ENCODE results near the gene ARHGAP28.

The ARHGAP28 gene

DNA sequence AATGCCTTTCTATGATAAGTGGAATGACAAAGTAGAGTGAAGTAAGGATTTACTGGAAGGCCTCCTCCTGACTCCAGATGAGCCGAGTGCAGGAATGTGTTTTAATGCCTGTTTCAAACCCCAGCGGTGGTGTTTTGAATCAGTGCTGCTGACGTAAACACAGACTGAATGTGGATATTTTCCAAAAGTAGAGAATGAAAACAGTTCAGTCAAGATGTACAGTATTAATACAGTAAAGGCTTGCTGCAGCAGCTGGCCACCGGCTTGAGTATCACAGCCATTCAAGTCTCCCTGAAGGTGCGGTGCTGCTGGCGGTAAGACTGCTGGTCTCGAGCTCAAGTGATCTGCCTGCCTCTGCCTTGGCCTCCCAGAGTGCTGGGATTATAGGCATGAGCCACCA is 46.7 kb downstream of the ARHGAP28 start:
- Histone ChIP-seq H3K27me3 (ENCODE audit: control insufficient read depth, low read length) (no peaks in the 10 kb centered on the region), H3K4me1 (ENCODE audit: control insufficient read depth, low read length) (no peaks in the 10 kb centered on the region), H3K4me3 (ENCODE audit: low read length) (no peak overlapping the region), H3K27ac (ENCODE audit: low read depth, low read length) (no peak overlapping the region), H3F3A (ENCODE audit: control insufficient read depth, insufficient read depth) (no peaks in the 10 kb centered on the region), H3K79me2 (ENCODE audit: control insufficient read depth, low read length) (no peaks in the 10 kb centered on the region), H3K9me2 (replicated peaks; ENCODE audit: control insufficient read depth, low read length) (no peaks in the 10 kb centered on the region), H3K36me3 (ENCODE audit: control insufficient read depth, low read length) (no peaks in the 10 kb centered on the region), H4K20me1 (ENCODE audit: control insufficient read depth, insufficient read depth, low read depth, low read length) (no peaks in the 10 kb centered on the region), H3K9me3 (ENCODE audit: control insufficient read depth, insufficient read depth, low read length) (no peaks in the 10 kb centered on the region; the same call in 1 of the 2 replicates), H3K4me2 (ENCODE audit: low read length) (no peak overlapping the region)
- TF ChIP-seq CTCF (IDR thresholded peaks at IDR 0.05; ENCODE audit: low read depth, low read length, poor library complexity, severe bottlenecking) (no peak), EZH2phosphoT487 (IDR thresholded peaks at IDR 0.05; ENCODE audit: borderline replicate concordance, low read length) (no peak)

- H3K79me2 ChIP-seq (ENCODE audit: control insufficient read depth, low read length): no peaks in the 10 kb centered on the region
- H3K4me1 ChIP-seq (ENCODE audit: control insufficient read depth, low read length): no peaks in the 10 kb centered on the region
- no peaks in the 10 kb centered on the region for H3K36me3 ChIP-seq (ENCODE audit: control insufficient read depth, low read length)
- no peaks in the 10 kb centered on the region for H4K20me1 ChIP-seq (ENCODE audit: control insufficient read depth, insufficient read depth, low read depth, low read length)
- no peaks in the 10 kb centered on the region for H3F3A ChIP-seq (ENCODE audit: control insufficient read depth, insufficient read depth)
- H3K4me2 ChIP-seq (ENCODE audit: low read length): no peak overlapping the region
- H3K9me2 ChIP-seq (replicated peaks; ENCODE audit: control insufficient read depth, low read length): no peaks in the 10 kb centered on the region
- no peak overlapping the region for H3K27ac ChIP-seq (ENCODE audit: low read depth, low read length)
- H3K27me3 ChIP-seq (ENCODE audit: control insufficient read depth, low read length): no peaks in the 10 kb centered on the region
- H3K4me3 ChIP-seq (ENCODE audit: low read length): no peak overlapping the region
- no peaks in the 10 kb centered on the region; the same call in 1 of the 2 replicates for H3K9me3 ChIP-seq (ENCODE audit: control insufficient read depth, insufficient read depth, low read length)
- TF ChIP-seq CTCF (IDR thresholded peaks at IDR 0.05; ENCODE audit: low read depth, low read length, poor library complexity, severe bottlenecking) (no peak), EZH2phosphoT487 (IDR thresholded peaks at IDR 0.05; ENCODE audit: borderline replicate concordance, low read length) (no peak)
Observed at GRCh38 chr18:6777509-6777908, 48.0 kb downstream of the ARHGAP28 start.

DNA sequence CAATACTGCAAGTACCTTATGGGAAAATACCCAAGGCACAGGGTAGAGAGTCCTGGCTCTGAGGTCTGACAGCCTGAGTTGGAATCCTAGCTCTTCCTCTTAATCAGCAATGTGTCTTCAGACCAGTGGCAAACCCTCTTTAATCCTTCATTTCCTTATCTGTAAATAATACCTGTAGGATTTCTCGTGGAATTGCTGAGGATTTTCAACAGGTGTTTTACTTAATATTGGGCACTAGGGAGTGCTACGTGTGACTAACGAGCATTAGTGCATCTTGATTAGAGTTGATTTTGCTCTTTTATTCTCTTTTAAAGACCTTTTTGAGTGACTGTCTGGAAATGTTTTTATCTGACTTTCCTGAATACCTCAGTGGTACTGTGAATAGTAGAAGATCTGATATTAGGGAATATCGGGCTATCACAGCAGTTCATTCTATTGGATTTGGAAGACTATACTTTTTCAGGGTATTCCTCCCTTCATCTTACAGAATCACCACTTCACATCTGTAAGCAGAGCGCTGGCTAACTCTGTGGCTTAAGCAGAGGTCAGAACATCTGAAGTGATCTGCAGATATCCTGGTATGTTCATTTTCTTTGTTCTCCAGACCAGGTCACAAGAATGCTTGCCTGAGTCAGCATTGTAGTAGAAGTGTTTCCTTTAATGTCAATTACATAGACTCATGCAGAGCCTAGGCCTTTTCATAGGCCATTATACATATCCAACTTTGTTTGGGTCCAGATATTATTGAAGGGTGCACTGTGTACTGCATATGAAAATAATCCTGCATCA is 49.1 kb downstream of the ARHGAP28 start:
- Histone ChIP-seq H3K27ac (ENCODE audit: low read depth, low read length) (no peak overlapping the region), H3K4me1 (ENCODE audit: control insufficient read depth, low read length) (no peaks in the 10 kb centered on the region), H4K20me1 (ENCODE audit: control insufficient read depth, insufficient read depth, low read depth, low read length) (no peaks in the 10 kb centered on the region), H3K79me2 (ENCODE audit: control insufficient read depth, low read length) (no peaks in the 10 kb centered on the region), H3K27me3 (ENCODE audit: control insufficient read depth, low read length) (no peaks in the 10 kb centered on the region), H3K4me2 (ENCODE audit: low read length) (no peak overlapping the region), H3K36me3 (ENCODE audit: control insufficient read depth, low read length) (no peaks in the 10 kb centered on the region), H3K9me3 (ENCODE audit: control insufficient read depth, insufficient read depth, low read length) (no peaks in the 10 kb centered on the region; the same call in 1 of the 2 replicates), H3K4me3 (ENCODE audit: low read length) (no peak overlapping the region), H3K9me2 (replicated peaks; ENCODE audit: control insufficient read depth, low read length) (no peaks in the 10 kb centered on the region), H3F3A (ENCODE audit: control insufficient read depth, insufficient read depth) (no peaks in the 10 kb centered on the region)
- TF ChIP-seq CTCF (IDR thresholded peaks at IDR 0.05; ENCODE audit: low read depth, low read length, poor library complexity, severe bottlenecking) (no peak), EZH2phosphoT487 (IDR thresholded peaks at IDR 0.05; ENCODE audit: borderline replicate concordance, low read length) (no peak)
